GM12873 (cell line): Measurements from ENCODE around the gene TPCN2.

Source experiments
- CTCF ChIP-seq: IDR thresholded peaks from 2 replicates; pipeline ENCODE4 v1.5.1; 2012; ENCODE audit warnings: low read depth, mild to moderate bottlenecking, moderate library complexity, low read length, control low read depth; ENCODE audit not compliant: insufficient read depth; ENCODE audit errors: missing control alignments

TPCN2 gene

GRCh38 chr11:69164824-69165223 is 116.1 kb downstream of the TPCN2 start:
- TF ChIP-seq CTCF: no peak

DNA sequence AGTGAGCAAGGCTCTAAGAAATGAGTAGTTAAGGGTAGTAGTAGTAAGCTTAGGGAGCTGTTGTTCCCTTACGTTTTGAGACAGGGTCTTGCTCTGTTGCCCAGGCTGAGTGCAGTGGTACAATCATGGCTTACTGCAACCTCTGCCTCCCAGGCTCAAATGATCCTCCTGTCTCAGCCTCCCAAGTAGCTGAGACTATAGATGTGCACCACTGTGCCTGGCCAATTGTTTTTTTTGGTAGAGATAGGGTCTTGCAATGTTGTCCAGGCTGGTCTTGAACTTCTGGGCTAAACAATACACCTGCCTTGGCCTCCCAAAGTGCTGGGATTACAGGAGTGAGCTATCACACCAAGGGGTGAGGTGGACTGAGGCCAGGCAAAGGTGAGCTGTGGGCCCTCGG is 117.0 kb downstream of the TPCN2 start:
- no peak for TF ChIP-seq CTCF

DNA sequence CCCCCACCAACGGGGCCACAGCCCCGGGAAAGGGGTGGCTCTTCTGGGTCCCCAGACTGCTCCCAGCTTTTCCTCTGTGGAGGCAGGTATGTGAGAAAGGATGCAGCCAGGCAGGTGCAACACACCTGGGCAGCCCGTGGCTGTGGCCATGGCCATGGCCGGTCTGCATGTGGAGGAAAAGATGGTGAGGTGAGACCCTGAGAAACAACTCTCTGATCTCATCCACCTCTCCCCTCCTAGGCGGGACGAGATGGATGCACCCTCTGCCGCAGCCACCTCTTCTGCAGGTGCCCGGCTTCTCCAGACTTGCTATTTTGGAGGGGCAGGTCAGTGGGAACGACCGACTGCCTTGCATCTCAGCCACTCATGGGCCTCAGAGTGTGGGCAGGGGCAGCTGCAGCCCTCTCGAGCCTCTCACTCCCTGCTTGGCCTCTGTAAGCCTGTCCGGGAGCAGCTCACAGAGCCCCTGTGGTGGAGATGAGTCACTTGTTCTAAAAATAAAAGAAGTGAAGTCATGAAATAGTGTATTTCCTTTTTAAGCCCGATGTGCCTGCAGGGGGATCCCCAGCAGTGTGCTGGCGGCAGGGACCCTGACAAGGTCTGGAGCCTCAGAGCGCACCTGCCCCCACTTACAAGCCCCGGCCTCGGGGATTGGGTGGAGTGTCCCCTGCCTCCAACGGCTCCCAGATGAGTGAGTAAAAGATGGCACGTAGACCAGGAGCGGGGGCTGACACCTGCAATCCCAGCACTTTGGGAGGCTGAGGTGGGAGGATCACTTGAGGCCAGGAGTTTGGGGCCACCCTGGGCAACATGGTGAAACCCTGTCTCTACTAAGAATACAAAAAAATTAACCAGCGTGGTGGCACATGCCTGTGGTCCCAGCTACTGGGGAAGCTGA is 117.7 kb downstream of the TPCN2 start:
- TF ChIP-seq CTCF: no peak

DNA sequence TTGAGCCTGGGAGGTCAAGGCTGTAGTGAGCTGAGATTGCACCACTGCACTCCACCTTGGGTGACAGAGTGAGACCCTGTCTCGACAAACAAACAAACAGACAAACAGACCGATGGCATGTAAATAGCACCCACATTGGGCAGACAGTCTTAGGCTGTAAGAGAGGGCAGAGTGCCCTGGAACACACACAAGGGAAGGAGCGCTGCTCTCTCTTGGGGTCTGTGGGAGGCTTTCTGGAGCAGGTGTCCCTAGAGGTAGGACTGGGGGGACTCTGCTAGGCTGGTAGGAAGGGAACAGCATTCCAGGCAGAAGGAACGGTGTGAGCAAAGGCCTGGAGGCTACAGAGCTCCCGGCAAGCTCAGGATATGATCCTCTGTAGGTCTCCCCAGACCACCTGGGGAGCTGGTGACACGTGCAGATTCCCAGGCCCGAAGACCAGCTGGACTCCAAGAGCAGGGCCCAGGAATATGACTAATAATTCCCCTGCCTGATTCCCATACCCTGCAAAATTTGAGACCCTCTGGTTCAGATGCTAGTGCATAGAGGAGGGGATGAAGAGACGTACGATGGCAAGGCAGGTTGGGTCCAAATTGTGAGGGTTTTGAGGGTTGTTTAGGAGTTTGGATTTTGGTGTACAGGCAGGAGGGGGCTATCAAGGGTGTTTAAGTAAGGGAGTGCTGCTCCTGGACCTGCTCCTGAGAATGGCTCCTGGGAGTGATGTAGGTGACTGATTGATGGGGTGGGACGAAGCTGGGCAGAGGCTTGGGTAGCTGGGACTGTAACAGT is 118.6 kb downstream of the TPCN2 start:
- no peak for TF ChIP-seq CTCF

DNA sequence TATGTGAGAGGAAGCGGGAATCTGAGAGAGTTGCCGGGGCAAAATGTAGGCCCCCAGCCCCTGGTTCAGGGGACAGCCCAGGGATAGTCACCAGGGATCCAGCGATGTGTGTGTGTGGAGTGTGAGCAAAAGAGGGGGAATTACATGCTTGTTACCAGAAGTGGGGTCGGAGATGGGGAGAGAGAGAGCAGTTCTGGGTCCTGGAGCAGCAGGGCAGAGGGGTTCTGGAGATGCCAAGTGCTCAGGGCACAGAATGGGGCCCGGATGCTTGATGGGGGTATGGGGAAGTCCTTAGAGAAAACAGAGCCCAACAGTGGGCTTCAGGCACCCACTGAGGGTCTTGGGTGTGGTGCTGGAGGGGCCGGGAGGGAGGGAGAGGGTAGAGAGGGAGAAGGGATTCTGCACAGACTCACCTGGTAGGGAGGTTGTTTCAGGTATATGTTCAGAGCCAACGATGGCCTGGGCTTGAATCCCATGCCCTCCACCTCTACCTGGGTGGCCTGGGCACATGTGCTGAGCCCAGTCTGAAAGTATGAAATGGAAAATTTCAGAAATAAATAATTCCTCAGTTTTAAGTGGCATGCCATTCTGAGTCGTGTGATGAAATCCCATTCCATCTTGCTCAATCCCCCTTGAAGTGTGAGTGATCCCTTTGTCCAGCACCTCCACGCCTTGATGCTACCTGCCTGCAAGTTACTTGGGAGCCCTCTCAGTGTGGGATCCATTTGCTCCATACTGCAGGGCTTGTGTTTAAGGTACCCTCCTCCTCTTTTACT is 119.4 kb downstream of the TPCN2 start:
- TF ChIP-seq CTCF: no peak

DNA sequence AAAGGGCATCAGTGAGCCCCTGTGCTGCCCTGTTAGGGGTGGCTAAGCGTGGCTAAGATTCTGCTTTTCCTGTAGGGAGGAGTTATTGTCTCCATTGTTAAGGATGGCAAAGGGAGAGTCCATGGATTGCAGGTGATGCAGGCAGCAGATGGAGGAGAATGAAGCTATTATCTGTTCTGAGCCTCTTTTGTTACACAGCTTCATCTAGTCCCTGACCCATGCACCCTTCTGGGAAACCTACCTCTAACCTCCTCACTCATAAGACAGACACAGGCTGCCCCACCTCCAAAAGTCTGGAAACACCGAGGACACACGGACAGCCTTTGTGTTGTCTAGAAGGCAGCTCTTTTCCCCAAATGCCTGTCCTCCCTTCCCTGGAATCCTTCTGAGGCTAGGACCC is 120.7 kb downstream of the TPCN2 start:
- no peak for TF ChIP-seq CTCF
